Tibial nerve (tissue), 4 donors: ENCODE results near the gene MRAP. TPM values are rescaled to one million over a fixed set of nuclear protein-coding genes. Genes with fewer than 3 reads are reported as not detected.

Source experiments
- DNase-seq, 2 donors: peaks; one replicate each; pipeline ENCODE4 v3.0.0-alpha.2; 2019; ENCODE audit warnings: low spot score in 2 of 2
- H3K27ac ChIP-seq, 4 donors: fragments of 200-600 bp; sonication (generic) in 3 of 4; one replicate each; pipeline ENCODE4 v1.5.1; 2017 to 2019; ENCODE audit warnings: mild to moderate bottlenecking in 1 of 4
- H3K27me3 ChIP-seq, 2 donors: fragments of 200-600 bp; sonication (generic) in 1 of 2; one replicate each; pipeline versions ENCODE4 v1.5.1 to v1.6.0; 2017 to 2019
- H3K36me3 ChIP-seq, 3 donors: fragments of 200-600 bp; sonication (generic); one replicate each; pipeline ENCODE4 v1.5.1; 2018 to 2019
- H3K4me1 ChIP-seq, 4 donors: fragments of 200-600 bp; sonication (generic) in 3 of 4; one replicate each; pipeline ENCODE4 v1.5.1; 2017 to 2019
- H3K4me3 ChIP-seq, 4 donors: fragments of 200-600 bp; sonication (generic) in 3 of 4; one replicate each; pipeline ENCODE4 v1.5.1; 2017 to 2019; ENCODE audit warnings: mild to moderate bottlenecking in 1 of 4, moderate library complexity in 1 of 4
- H3K9me3 ChIP-seq, 4 donors: fragments of 200-600 bp; sonication (generic) in 3 of 4; one replicate each; pipeline ENCODE4 v1.5.1; 2017 to 2019
- CTCF ChIP-seq, 5 experiments: fragments of 200-600 bp in 3 of 5; fragments of 450-650 bp in 2 of 5; sonication (generic) in 3 of 5; IDR thresholded peaks; one replicate each; pipeline ENCODE4 v1.5.1; 2016 to 2019; ENCODE audit warnings: antibody characterized with exemption in 5 of 5, mild to moderate bottlenecking in 3 of 5, moderate library complexity in 2 of 5
- EP300 ChIP-seq, 2 donors: sonication (generic); formaldehyde crosslinking; IDR thresholded peaks; one replicate each; pipeline ENCODE4 v1.6.1; 2017; ENCODE audit warnings: antibody characterized with exemption in 2 of 2, mild to moderate bottlenecking in 1 of 2
- POLR2A ChIP-seq, 2 donors: fragments of 450-650 bp; IDR thresholded peaks; one replicate each; pipeline ENCODE4 v1.6.1; 2017; ENCODE audit warnings: antibody characterized with exemption in 2 of 2, mild to moderate bottlenecking in 2 of 2, moderate library complexity in 2 of 2
- WGBS, 2 donors: methylation state at CpG; one replicate each; pipeline ENCODE4 v1.1.5; 2018; 5-methylcytosine and 5-hydroxymethylcytosine counted together
- total RNA-seq, 4 donors: library from RNA; depleted of rRNA; stranded (reverse); fragments of >200 nt; gene quantifications; one replicate each; pipeline ENCODE4 v1.1.0, GENCODE V29; 2016

Gene MRAP
- total RNA-seq, 4 donors from 2014 or later, result 1.6 to 14.4 (median 4.8) TPM

DNA sequence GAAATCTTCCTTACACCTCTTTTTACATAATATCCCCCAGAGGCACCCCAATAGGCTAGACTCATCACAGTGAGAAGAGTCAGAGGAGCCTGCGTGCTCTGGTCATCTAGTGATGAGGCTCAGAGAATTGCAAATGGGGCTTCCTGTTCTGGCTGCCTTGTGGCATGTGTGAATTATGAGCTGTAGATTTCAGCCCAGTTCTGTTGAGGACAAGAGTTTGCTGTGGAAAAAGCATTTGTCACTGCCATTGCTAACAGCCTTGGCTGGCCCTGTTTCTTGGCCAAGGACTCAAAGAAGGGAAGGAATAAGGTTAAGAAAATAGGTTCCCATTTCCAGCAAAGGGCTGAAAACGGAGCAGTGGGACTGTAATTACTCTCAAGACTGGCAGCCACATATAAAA lies 30.7 kb downstream of the MRAP start:
- DNase-seq, result no peak
- 51 to 53% methylated on average over 2 of the region's 2 CpGs for WGBS, 2 donors

GRCh38 chr21:32329776-32330175 lies 31.1 kb downstream of the MRAP start:
- H3K9me3 ChIP-seq, result no peaks in the 10 kb centered on the region
- no peak for DNase-seq
- peaks cover 0 to 85% (median 0%) of the 10 kb centered on the region in 3 donors for H3K36me3 ChIP-seq
- no peak overlapping the region for H3K4me3 ChIP-seq
- peaks cover 0 to 62% (median 6%) of the 10 kb centered on the region in 4 donors for H3K4me1 ChIP-seq
- peak overlapping the region in 2 of 4 donors; percentile 67 to 82 for H3K27ac ChIP-seq
- no peaks in the 10 kb centered on the region for H3K27me3 ChIP-seq
- TF ChIP-seq EP300 (IDR thresholded peaks at IDR 0.05), result no peak
- no peak for TF ChIP-seq POLR2A (IDR thresholded peaks at IDR 0.05)
- WGBS, 2 donors, result 61 to 80% methylated on average over 3 of the region's 3 CpGs

More for the DNA sequence above, 30.7 kb downstream of the MRAP start:
- TF ChIP-seq EP300 (IDR thresholded peaks at IDR 0.05) (no peak), POLR2A (IDR thresholded peaks at IDR 0.05) (no peak), CTCF (IDR thresholded peaks at IDR 0.05) (no peak)
- no peak overlapping the region for H3K4me3 ChIP-seq
- H3K9me3 ChIP-seq, result no peaks in the 10 kb centered on the region
- H3K27me3 ChIP-seq, result no peaks in the 10 kb centered on the region
- H3K27ac ChIP-seq, result peak overlapping the region in 3 of 4 donors; percentile 57 to 82 (median 67)
- peaks cover 0 to 58% (median 6%) of the 10 kb centered on the region in 4 donors for H3K4me1 ChIP-seq
- peaks cover 0 to 85% (median 2%) of the 10 kb centered on the region in 3 donors for H3K36me3 ChIP-seq

GRCh38 chr21:32330784-32331311 lies 32.2 kb downstream of the MRAP start:
- Histone ChIP-seq H3K36me3 (peaks cover 0 to 85% (median 0%) of the 10 kb centered on the region in 3 donors), H3K27ac (peak overlapping the region; percentile 22 to 84 (median 72)), H3K4me1 (peaks cover 0 to 65% (median 6%) of the 10 kb centered on the region in 4 donors), H3K27me3 (no peaks in the 10 kb centered on the region), H3K4me3 (no peak overlapping the region), H3K9me3 (no peaks in the 10 kb centered on the region)
- DNase-seq, result no peak
- TF ChIP-seq CTCF (IDR thresholded peaks at IDR 0.05), result no peak
- TF ChIP-seq EP300 (IDR thresholded peaks at IDR 0.05), result no peak
- TF ChIP-seq POLR2A (IDR thresholded peaks at IDR 0.05), result no peak
- WGBS, 2 donors, result 60 to 64% methylated on average over 4 of the region's 4 CpGs

DNA sequence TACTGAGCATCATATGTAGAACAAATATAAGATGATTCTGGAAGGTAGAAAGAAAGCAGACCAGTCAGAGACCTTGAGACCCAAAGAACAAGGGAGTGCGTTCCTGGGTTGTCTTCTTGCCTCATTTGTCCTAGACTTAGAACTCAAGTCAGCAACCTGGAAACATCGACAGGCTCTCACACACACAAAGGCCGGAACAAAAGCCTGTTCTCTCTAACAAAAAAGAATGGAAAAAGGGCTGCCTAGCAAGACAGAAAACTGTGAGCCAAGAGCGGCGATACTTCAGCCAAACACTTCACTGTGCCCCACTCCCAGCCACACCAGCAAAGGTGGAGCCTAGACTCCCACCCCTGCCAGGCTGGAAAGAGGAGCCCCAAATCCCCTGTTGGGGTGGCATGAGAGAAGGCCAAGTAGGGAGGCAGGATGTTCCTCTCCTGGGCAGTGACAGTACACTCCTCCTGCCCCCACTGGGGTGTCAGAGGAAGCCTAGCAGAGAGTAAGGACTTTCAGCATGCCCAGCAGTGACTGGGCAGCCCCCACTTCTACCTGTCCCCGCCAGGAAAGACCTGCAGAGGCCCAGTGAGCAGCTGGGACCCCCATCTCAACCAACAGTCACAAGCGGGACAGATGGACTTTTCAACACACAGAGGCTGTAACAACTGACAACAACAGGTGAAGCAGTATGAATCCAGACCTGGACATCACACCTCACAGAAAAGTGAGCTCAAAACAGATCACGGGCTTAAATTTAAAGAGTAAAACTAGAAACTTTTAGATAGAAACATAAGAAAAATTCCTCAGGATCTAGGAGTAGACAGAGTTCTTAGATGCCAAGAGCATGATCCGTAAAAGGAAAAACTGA lies 33.0 kb downstream of the MRAP start:
- H3K27me3 ChIP-seq, result no peaks in the 10 kb centered on the region

GRCh38 chr21:32332463-32332951 lies 33.9 kb downstream of the MRAP start:
- peak overlapping the region in 2 of 4 donors; percentile 92 for H3K27ac ChIP-seq
- no peak for TF ChIP-seq POLR2A (IDR thresholded peaks at IDR 0.05)
- no peak for TF ChIP-seq CTCF (IDR thresholded peaks at IDR 0.05)
- no peak for TF ChIP-seq EP300 (IDR thresholded peaks at IDR 0.05)
- 89 to 90% methylated on average over 1 of the region's 1 CpG for WGBS, 2 donors
- no peaks in the 10 kb centered on the region for H3K9me3 ChIP-seq
- H3K36me3 ChIP-seq, result peaks cover 0 to 86% (median 0%) of the 10 kb centered on the region in 3 donors
- H3K4me1 ChIP-seq, result peaks cover 0 to 76% (median 11%) of the 10 kb centered on the region in 4 donors
- no peaks in the 10 kb centered on the region for H3K27me3 ChIP-seq
- DNase-seq, result no peak
- H3K4me3 ChIP-seq, result no peak overlapping the region

More for the DNA sequence above, 33.0 kb downstream of the MRAP start:
- Histone ChIP-seq H3K4me1 (peaks cover 0 to 68% (median 6%) of the 10 kb centered on the region in 4 donors), H3K4me3 (no peak overlapping the region), H3K9me3 (no peaks in the 10 kb centered on the region), H3K36me3 (peaks cover 0 to 85% (median 0%) of the 10 kb centered on the region in 3 donors), H3K27ac (peak overlapping the region; percentile 22 to 84 (median 72))
- 79 to 83% methylated on average over 9 of the region's 9 CpGs for WGBS, 2 donors
- TF ChIP-seq CTCF (IDR thresholded peaks at IDR 0.05), result no peak
- TF ChIP-seq EP300 (IDR thresholded peaks at IDR 0.05), result no peak
- TF ChIP-seq POLR2A (IDR thresholded peaks at IDR 0.05), result no peak
- no peak for DNase-seq
